Choroid plexus epithelial cell (primary cell): ENCODE measurements around the gene HPCAL1.

Source experiments
- DNase-seq: peaks from one replicate; pipeline ENCODE4 v3.0.0-alpha.2; 2010; ENCODE audit warnings: low read depth
- H3K4me3 ChIP-seq: 2 replicates; pipeline ENCODE4 v1.5.1; 2011; ENCODE audit warnings: low read depth, mild to moderate bottlenecking, control low read depth, low read length, moderate library complexity
- TF ChIP-seq, protein P1 (sequence below): conservative IDR thresholded peaks from 2 replicates; pipeline ENCODE4 v1.5.1; 2011; ENCODE audit warnings: low read depth, mild to moderate bottlenecking, control low read depth, inconsistent platforms, low read length, moderate library complexity

HPCAL1 gene

DNA sequence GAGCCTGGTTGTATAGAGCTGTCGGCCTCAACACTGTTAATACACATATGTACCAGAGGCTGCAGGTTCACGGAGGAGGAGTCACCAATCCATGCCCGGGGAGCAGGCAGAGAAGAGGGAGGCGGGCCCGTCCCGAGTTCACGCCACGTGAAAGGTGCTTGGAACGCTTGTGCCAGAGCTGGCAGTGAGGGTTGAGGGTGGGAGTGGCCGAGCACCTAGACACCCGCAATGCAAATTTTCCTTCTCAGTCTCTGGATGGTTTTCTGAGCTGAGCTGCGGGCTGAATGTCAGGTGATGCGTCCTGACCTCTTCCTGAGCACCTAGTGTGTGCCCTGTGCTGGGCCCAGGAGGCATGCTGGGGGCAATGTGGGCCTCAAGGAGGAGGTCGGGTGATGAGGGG is 93.2 kb downstream of the HPCAL1 start:
- TF ChIP-seq, protein P1, sequence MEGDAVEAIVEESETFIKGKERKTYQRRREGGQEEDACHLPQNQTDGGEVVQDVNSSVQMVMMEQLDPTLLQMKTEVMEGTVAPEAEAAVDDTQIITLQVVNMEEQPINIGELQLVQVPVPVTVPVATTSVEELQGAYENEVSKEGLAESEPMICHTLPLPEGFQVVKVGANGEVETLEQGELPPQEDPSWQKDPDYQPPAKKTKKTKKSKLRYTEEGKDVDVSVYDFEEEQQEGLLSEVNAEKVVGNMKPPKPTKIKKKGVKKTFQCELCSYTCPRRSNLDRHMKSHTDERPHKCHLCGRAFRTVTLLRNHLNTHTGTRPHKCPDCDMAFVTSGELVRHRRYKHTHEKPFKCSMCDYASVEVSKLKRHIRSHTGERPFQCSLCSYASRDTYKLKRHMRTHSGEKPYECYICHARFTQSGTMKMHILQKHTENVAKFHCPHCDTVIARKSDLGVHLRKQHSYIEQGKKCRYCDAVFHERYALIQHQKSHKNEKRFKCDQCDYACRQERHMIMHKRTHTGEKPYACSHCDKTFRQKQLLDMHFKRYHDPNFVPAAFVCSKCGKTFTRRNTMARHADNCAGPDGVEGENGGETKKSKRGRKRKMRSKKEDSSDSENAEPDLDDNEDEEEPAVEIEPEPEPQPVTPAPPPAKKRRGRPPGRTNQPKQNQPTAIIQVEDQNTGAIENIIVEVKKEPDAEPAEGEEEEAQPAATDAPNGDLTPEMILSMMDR, result no peak
- DNase-seq, result no peak
- no peak overlapping the region for H3K4me3 ChIP-seq

DNA sequence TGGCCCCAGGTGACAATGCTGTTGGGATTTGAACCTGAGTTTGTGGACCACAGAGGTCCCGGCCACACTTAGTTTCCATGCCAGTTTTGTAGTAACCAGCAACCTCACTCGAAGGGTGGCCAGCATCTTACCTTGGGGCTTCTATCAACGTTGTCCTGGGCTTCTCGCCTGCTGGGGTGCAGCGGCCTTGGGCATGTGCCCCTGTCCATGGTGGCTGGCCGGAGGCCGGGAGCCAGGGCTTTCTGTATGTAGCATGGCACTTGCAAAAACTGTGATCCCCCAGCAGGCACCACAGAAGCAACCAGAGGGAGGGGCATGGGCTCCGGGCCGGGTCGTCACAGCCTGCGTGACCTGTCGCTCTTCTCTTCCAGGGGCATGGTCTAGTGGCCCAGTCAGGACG is 93.8 kb downstream of the HPCAL1 start:
- H3K4me3 ChIP-seq, result no peak overlapping the region
- TF ChIP-seq, protein P1, result no peak
- DNase-seq, result no peak

DNA sequence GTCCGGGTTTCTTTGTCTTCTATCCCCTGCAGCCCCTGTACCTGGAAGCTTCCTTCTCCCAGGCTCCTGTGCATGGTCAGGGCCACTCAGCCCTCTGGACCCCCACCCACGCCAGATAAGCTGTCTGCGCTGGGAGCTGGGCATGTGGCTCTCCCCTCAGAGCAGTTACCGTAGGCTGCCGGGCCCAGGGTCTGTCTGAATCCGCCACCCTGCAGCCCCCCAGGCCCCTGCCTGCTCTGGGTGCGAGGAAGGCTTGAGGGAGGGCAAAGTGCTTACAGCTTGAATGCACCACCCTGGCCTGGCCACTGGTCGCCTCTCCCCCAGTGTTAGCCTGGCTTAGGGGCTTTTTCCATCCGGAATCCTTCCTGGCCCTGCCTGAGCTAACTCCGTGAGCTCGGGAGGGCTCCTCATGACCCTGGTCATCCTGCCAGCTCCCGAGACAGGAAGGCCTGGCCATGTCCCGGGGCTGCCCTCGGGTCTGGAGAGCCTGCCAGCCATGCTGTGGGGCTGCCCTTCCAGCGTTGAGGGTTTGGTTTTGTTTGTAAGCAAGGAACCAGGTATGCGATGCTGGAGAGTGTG is 94.7 kb downstream of the HPCAL1 start:
- H3K4me3 ChIP-seq, result no peak overlapping the region
- TF ChIP-seq, protein P1, result no peak
- no peak for DNase-seq

DNA sequence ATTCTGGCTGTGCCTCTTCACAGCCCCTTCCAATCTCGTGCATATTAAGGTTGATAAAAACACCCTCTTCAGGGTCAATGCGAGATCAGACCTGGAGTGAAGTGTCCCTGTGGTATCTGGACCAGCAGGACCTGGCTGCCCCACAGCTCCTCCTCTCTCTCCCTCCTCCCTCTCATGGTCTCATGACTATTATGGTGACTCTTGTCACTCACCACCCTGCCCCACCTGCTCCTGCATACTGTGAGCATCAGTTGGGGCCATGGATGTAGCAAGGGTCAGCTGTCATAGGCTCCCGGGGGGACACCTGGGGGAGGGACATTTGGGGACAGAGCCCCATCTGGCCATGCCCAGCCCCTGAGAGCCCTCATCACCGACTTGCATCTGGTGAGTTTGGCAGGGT is 95.2 kb downstream of the HPCAL1 start:
- DNase-seq, result no peak
- TF ChIP-seq, protein P1, result no peak
- H3K4me3 ChIP-seq, result no peak overlapping the region

DNA sequence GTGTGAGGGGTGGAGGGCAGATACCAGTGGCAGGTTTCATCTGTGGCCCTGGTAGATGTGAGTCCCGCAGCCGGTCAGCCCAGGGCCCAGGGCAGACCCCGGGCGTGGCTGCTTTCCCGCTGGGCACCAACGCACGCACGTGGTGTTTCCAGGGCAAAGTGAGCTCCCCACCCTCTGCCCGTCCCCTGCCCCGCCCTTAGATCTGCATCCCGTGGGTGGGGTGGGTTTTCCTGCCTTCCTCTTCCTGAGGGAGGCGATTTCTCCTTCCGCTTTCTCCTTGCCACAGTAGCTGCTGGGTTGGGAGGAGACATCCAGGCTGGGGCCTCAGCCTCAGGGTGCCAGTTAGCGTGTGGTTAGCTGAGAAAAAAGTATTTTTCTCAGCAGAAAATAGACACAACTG is 95.8 kb downstream of the HPCAL1 start:
- H3K4me3 ChIP-seq, result no peak overlapping the region
- no peak for DNase-seq
- TF ChIP-seq, protein P1, result no peak

DNA sequence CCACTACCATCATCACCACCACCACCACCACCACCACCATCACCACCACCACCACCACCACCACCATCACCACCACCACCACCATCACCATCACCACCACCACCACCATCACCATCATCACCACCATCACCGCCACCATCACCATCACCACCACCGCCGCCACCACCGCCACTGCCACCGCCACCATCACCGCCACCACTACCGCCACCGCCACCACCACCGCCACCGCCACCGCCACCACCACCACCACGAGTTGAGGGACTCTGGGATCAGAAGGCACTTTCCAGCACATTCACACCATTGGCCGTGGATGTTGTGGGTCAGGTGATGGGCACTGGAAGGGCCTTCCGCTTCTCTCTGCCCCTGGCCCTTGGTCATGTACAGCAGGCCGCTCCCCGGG is 96.7 kb downstream of the HPCAL1 start:
- no peak for DNase-seq
- TF ChIP-seq, protein P1, result no peak
- H3K4me3 ChIP-seq, result no peak overlapping the region

DNA sequence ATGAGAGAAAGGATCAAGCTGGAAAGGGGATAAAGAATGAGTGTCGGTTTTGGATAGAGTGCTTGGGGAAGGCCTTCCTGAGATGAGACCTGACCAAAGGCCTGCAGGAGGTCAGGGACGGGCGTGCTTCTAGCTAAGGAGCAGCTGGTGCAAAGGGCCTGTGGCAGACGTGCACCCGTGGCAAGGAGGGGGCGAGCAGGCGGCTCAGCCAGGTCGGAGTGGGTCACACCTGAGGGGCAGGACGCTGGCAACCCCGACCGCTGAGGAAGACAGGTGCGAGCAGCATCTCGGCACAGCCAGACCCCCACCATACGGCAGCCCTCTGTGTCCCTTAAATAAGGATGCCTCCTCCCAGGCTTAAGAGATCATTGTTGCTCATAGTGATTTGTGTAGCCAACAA is 97.3 kb downstream of the HPCAL1 start:
- no peak for DNase-seq
- TF ChIP-seq, protein P1, result no peak
- H3K4me3 ChIP-seq, result no peak overlapping the region
